ENCODE data around the gene TOM1L1.

TOM1L1 gene

DNA sequence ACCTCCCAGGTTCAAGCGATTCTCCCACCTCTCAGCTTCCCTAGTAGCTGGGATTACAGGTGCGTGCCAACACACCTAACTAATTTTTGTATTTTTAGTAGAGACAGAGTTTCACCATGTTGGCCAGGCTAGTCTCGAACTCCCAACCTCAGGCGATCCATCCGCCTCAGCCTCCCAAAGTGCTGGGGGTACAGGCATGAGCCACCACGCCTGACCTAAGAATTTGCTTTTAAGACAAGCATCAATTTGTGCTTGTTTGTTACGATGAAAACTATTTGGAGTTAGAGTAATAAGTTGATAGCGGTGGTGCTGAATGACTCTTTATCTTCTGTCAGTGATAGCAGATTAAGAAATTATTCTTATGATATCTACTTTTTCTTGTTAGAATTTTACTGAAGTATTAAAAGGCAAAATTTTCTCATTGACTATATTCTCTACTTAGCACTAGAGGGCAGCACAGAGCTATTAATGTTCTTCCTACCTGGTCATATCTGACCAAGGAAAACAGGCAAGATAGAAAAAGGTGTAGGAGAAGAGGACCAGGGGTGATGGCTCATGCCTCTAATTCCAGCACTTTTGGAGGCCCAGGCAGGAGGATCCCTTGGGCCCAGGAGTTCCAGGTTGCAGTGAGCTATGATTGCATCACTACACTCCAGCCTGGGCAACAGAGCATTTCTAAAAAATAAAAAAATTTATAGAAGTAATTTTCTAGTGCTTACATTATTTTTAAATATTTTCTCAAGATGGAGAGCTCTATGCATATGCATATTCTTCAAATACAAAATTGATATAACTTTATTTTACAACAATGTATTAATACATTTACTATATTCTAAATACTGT is 92.4 kb downstream of the TOM1L1 start:
- DNase-seq (ENCODE audit: low read depth): no peak

DNA sequence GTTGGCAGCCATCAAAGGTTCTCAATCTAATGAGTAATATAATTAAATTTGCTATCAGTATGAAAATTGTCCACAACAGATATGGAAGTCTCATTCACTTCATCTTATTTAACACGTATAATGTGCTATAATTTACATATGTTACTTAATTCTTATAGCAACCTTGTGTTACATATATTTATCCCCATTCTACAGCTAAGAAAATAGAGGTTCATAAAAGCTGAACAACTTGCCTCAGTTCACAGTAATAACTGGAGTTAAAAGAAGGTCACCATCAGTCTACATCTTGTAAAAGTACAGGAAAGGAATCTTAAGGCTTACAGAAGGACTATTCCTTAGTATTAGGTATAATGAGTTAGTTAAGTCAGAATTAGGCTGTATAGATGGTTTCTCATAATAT is 95.8 kb downstream of the TOM1L1 start:
- no peak for DNase-seq (ENCODE audit: low read depth)

DNA sequence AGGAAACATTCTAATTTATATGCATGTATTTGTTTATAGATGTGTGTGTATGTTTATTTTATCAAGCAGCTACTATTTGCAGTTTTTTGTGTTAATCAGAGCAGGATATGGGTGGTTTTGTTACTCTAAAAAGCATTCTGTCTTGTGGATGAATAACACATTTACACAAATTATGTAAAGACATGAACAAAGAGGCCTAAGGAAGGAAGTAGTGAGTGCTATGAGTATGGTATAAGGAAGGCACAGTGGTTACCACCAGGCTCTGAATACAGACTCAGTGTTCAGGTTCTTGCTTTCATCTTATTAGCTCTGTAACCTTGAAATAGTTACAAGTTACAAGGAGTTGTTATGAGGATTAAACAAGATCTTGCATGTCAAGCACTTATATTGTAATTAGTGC is 101.8 kb downstream of the TOM1L1 start:
- DNase-seq (ENCODE audit: low read depth): no peak

DNA sequence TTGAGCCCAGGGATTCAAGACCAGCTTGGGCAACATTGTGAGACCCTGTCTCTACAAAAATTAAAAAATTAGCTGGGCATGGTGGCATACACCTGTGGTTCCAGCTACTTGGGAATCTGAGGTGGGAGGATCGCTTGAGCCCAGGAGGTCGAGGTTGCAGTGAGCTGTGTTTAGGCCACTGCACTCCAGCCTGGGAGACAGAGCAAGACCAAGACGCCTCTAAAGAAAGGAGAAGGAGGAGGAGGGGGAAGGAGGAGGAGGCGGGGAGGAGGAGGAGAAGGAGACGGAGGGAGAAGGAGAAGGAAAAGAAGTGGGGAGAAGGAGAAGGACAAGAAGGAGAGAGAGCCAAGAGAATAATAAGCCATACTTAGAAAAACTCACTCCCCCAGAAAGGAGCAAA is 103.8 kb downstream of the TOM1L1 start:
- no peak for DNase-seq (ENCODE audit: low read depth)

DNA sequence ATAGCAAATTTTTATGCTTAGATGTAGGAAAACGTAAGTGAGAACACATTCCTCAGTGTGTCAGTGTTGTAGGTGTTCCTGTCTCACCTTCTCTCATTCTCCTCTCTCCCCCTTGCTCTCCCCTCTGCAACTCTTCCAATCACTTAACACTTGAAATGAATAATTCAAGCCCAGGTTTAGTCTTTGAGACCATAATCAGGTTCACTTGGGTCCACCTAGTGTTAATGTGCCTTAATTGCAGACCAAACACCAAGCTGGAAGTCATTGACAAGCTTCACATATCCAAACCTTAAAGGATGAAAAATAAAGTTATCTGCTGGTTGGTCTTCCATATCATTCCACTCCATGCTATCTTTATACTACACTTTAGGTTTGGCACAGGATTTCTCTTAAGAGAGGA is 104.9 kb downstream of the TOM1L1 start:
- no peak for DNase-seq (ENCODE audit: low read depth)

Data from activated T-cell treated with anti-CD3 and anti-CD28 coated beads for 1 hour (primary cell).